Activated CD4-positive, alpha-beta memory T cell treated with anti-CD3 and anti-CD28 coated beads for 36 hours (primary cell): ENCODE data around the gene GALNT2. TPM values are rescaled to one million over a fixed set of nuclear protein-coding genes. Genes with fewer than 3 reads are reported as not detected.

ENCODE experiments used
- CTCF ChIA-PET: fragments of 350-600 bp; sonication (Branson Sonifier 250); formaldehyde crosslinking; loops from one replicate; lab custom pipeline; 2021; ENCODE audit warnings: antibody characterized with exemption, inconsistent platforms; lab: Charles Lee
- POLR2A ChIA-PET: fragments of 350-600 bp; sonication (Branson Sonifier 250); formaldehyde crosslinking; loops from one replicate; lab custom pipeline; 2021; ENCODE audit warnings: antibody characterized with exemption; lab: Charles Lee
- DNase-seq: peaks from one replicate; pipeline ENCODE4 v3.0.0-alpha.2; 2020
- H3K27ac Mint-ChIP-seq: one replicate; pipeline ENCODE4 v1.8.0; 2021; ENCODE audit warnings: mixed read lengths
- H3K27me3 Mint-ChIP-seq: one replicate; pipeline ENCODE4 v1.8.0; 2021; ENCODE audit warnings: mixed read lengths
- H3K36me3 Mint-ChIP-seq: one replicate; pipeline ENCODE4 v1.8.0; 2021; ENCODE audit warnings: mixed read lengths
- H3K4me1 Mint-ChIP-seq: one replicate; pipeline ENCODE4 v1.8.0; 2021; ENCODE audit warnings: low read depth, mixed read lengths
- H3K4me3 Mint-ChIP-seq: one replicate; pipeline ENCODE4 v1.8.0; 2021; ENCODE audit warnings: mild to moderate bottlenecking, mixed read lengths
- H3K9me3 Mint-ChIP-seq: one replicate; pipeline ENCODE4 v1.8.0; 2021; ENCODE audit warnings: mixed read lengths
- intact Hi-C: fragments of 100-400 bp; cut with micrococcal nuclease; formaldehyde crosslinking; loops from one replicate; pipeline ENCODE4 v1.15.1; 2023
- total RNA-seq, 2 experiments: library from RNA; stranded (reverse); gene quantifications; one replicate each; pipeline ENCODE4 v1.2.3, GENCODE V29; 2021

The GALNT2 gene
- total RNA-seq, 2 experiments from 2014 or later, result 49.5 to 51.0 TPM

DNA sequence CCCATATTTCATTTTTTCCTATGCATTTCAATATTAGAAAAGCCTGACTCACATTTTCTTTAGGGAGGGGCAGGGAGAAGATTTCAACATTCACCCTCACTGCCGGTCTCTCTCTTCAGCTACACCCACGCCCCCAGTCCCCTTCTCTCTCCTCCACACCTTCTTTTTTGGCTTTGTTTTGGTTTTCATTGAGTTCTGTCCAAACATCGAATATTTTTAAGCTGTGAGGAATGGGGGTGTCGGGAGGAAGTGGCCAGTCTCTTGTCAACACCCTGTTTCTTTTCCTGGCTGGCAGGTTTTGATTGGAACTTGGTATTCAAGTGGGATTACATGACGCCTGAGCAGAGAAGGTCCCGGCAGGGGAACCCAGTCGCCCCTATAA lies 181.8 kb downstream of the GALNT2 start:
- intact Hi-C loops, result no loop called here
- Mint-ChIP-seq H3K4me1 (peaks cover 15% of the 10 kb centered on the region), H3K4me3 (no peak overlapping the region), H3K9me3 (no peaks in the 10 kb centered on the region), H3K36me3 (peaks cover 45% of the 10 kb centered on the region), H3K27ac (no peak overlapping the region), H3K27me3 (no peaks in the 10 kb centered on the region)
- ChIA-PET CTCF (no interaction called here), POLR2A (interaction anchor here (1.1 kb wide), 1 partner anchor 39 kb away, joined by 3 read pairs; no protein-coding TSS in a partner anchor)
- no peak for DNase-seq

DNA sequence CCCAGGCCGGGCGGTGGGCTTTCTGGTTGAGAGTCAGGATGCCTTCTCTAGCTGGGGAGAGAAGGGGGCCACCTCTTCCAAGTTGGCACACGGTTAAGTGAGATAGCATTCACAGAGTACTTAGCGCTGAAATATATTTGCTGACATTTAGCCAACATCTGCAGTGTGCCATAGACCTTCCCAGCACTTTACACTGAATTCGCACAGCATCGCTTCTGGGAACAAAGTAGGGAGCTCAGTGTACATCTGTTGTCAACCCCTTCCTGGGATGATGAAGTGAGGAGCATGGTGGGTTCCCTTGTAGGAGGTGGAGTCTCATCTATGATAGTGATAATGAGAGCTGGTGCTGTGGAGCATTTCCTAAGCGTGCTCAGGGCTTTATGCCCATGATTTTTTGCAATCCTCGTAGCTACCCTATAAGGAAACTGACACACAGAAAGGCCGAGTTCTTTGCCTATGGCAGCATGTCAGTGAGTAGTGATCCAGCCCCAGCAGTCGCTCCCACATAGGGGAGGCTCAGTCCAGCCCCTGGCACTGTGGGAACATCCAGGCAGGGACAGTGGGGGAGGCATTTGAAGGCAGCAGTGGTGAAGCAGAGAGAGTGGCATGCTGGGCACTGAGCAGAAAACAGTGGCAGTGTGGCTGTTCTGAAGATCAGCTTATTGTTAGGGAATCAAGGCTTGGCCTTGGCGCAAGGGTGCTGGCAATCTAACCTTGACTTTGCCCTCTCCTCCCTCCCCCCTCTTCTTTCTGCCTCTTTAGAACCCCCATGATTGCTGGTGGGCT lies 182.8 kb downstream of the GALNT2 start:
- peaks cover 47% of the 10 kb centered on the region for H3K36me3 Mint-ChIP-seq
- intact Hi-C loops, result no loop called here
- no peak overlapping the region for H3K27ac Mint-ChIP-seq
- no peaks in the 10 kb centered on the region for H3K9me3 Mint-ChIP-seq
- H3K4me3 Mint-ChIP-seq, result no peak overlapping the region
- H3K4me1 Mint-ChIP-seq, result peaks cover 14% of the 10 kb centered on the region
- H3K27me3 Mint-ChIP-seq, result no peaks in the 10 kb centered on the region
- DNase-seq, result no peak
- ChIA-PET POLR2A (interaction anchor here (1.1 kb wide), 1 partner anchor 40 kb away, joined by 3 read pairs; no protein-coding TSS in a partner anchor), CTCF (no interaction called here)

DNA sequence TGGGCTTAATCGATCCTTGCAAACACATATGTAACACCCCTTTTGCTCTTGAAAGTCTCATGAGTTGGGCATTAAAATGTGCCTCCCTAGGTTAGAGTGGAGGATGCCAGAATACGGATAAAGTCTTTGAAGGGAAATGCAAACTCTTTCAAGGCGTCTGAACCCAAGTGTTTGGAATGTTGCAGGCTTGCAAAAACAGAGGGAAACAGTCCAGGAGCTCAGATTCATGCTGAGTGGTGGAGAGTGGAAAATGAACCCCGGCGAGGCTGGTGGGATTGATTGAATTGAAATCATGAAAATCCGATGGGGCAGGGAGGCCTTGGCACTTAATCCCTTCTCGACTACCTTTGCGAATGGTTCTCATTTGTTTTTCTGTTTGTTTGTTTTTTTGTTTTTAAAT lies 183.6 kb downstream of the GALNT2 start:
- DNase-seq, result no peak
- Mint-ChIP-seq H3K4me1 (peaks cover 14% of the 10 kb centered on the region), H3K4me3 (no peak overlapping the region), H3K36me3 (peaks cover 50% of the 10 kb centered on the region), H3K27me3 (no peaks in the 10 kb centered on the region), H3K9me3 (no peaks in the 10 kb centered on the region), H3K27ac (no peak overlapping the region)
- POLR2A ChIA-PET, result no interaction called here
- intact Hi-C loops, result no loop called here
- CTCF ChIA-PET, result no interaction called here

DNA sequence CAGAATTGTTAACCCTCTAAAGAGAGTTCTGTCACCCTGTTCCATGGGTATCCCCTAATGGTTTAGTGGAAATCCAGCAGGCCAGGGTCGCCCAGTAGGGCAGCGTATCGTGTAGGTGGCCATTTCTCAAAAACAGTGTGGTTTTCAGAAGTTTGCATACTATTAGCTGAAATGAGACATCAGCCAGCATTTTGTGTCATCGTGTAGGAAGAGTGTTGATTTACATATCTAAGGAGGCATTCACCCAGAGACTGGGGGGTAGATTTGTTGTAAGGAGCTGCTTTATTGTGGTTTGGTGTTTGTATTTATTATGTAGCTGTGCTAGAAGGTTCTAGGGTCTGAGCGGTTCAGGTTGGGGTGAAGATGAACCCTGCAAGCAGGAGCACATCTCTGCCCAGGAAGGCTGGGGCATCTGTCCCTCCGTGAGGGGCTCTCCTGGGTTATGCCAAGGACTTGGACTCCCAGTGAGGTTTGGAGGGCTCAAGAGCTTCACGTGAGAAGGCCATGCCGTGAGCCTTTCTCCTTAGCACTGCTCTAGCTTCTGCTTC lies 184.7 kb downstream of the GALNT2 start:
- H3K4me1 Mint-ChIP-seq, result peaks cover 14% of the 10 kb centered on the region
- CTCF ChIA-PET, result interaction anchor here (0.8 kb wide), 1 partner anchor 10 kb away, joined by 3 read pairs; no protein-coding TSS in a partner anchor
- POLR2A ChIA-PET, result no interaction called here
- no peak overlapping the region for H3K4me3 Mint-ChIP-seq
- no peaks in the 10 kb centered on the region for H3K9me3 Mint-ChIP-seq
- peak overlapping the region; percentile 52 for H3K27ac Mint-ChIP-seq
- DNase-seq, result peak; percentile 52
- H3K36me3 Mint-ChIP-seq, result peaks cover 45% of the 10 kb centered on the region
- H3K27me3 Mint-ChIP-seq, result no peaks in the 10 kb centered on the region
- intact Hi-C loops, result no loop called here

DNA sequence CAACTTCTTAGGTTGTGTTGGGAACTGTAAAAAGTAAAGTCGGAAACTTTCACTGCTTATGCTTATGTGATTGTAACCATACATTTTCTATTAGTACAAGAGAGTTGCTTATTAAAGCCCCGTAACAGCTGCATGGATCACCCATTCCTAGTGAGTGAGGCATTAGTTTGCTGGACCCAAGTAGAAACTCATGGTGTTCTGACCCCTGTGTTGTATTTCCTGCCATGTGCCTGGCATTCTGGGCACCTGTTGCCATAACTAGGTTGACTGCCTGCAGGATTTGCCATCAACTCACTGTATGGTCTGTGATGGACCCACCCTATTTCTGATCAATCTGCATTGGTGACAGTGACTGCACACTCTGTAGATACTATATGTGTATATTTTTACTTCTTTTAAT lies 186.1 kb downstream of the GALNT2 start:
- H3K27ac Mint-ChIP-seq, result no peak overlapping the region
- H3K4me3 Mint-ChIP-seq, result no peak overlapping the region
- no peaks in the 10 kb centered on the region for H3K27me3 Mint-ChIP-seq
- no peak for DNase-seq
- peaks cover 47% of the 10 kb centered on the region for H3K36me3 Mint-ChIP-seq
- intact Hi-C loops, result no loop called here
- ChIA-PET CTCF (no interaction called here), POLR2A (no interaction called here)
- H3K4me1 Mint-ChIP-seq, result peaks cover 14% of the 10 kb centered on the region
- H3K9me3 Mint-ChIP-seq, result no peaks in the 10 kb centered on the region

DNA sequence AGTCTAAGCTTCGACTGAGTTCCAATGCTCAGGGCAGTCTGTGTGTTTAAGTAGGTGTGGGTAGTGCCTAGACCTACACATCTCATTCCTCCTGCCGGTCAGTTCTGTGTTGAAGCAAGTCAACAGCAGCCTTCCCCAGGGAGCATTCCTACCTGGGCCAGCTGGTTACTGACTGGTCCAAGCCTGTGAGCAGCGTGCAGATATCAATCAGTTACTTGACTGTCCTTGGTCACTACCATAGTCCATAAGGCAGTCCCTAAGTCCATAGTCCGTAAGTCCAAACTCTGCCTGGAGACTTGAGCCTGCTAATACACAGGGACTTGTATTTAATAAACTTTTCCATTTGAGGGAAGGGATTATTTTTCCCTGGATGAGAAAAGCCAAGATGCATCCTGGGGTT lies 187.2 kb downstream of the GALNT2 start:
- intact Hi-C loops, result no loop called here
- CTCF ChIA-PET, result interaction anchor here (0.6 kb wide), 1 partner anchor 151 kb away, joined by 3 read pairs; no protein-coding TSS in a partner anchor
- no peak overlapping the region for H3K4me3 Mint-ChIP-seq
- H3K4me1 Mint-ChIP-seq, result peaks cover 14% of the 10 kb centered on the region
- H3K9me3 Mint-ChIP-seq, result no peaks in the 10 kb centered on the region
- no peaks in the 10 kb centered on the region for H3K27me3 Mint-ChIP-seq
- POLR2A ChIA-PET, result no interaction called here
- DNase-seq, result no peak
- peaks cover 47% of the 10 kb centered on the region for H3K36me3 Mint-ChIP-seq
- no peak overlapping the region for H3K27ac Mint-ChIP-seq

DNA sequence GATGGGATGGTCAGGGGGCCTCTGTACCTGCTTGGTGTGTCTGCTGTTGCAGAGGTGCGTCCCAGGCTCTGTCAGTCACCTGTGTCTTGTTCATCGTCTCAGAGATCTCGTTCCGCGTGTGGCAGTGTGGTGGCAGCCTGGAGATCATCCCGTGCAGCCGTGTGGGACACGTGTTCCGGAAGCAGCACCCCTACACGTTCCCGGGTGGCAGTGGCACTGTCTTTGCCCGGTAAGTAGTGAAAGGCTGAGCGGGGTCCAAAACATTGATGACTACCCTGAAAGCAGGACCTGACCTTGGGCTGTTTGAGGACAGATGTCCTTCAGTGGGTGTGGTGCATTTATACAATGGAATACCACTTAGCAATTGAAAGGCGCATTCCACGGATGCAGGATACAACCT lies 188.1 kb downstream of the GALNT2 start:
- POLR2A ChIA-PET, result no interaction called here

DNA sequence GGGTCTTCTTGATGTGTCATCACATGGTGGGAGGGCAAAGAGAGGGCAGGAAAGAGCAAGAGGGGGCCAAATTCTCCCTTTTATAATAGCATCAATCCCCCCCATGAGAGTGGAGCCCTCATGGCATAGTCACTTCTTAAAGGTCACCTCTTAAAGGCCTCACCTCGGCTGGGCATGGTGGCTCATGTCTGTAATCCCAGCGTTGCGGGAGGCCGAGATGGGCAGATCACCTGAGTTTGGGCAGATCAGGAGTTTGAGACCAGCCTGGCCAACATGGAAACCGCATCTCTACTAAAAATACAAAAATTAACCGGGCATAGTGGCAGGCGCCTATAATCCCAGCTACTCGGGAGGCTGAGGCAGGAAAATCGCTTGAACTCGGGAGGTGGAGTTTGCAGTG lies 189.0 kb downstream of the GALNT2 start:
- peaks cover 12% of the 10 kb centered on the region for H3K4me1 Mint-ChIP-seq
- no peaks in the 10 kb centered on the region for H3K9me3 Mint-ChIP-seq
- CTCF ChIA-PET, result no interaction called here

More for the DNA sequence above, 188.1 kb downstream of the GALNT2 start:
- Mint-ChIP-seq H3K27me3 (no peaks in the 10 kb centered on the region), H3K4me3 (no peak overlapping the region), H3K27ac (no peak overlapping the region), H3K36me3 (peaks cover 49% of the 10 kb centered on the region), H3K9me3 (no peaks in the 10 kb centered on the region), H3K4me1 (peaks cover 14% of the 10 kb centered on the region)
- intact Hi-C loops, result no loop called here
- no peak for DNase-seq
- CTCF ChIA-PET, result no interaction called here

DNA sequence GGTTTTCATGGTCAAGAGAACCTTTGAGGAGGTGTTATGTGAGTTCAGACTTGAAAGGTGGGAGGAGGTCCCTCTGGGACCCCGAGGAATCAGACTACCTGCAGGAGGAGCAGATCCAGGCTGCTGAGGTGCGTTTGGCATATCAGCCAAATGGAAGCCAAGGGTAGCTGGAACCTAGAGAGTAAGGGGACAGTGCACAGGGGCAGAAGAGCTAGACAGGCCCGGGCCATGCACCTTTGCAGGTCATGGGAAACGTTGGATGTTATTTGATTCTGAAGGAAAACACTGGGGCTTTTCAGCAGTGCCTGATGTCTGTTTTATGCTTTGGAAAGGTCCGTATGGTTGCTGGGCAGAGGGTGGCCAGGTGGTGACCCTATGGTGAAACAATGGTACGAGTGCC lies 189.9 kb downstream of the GALNT2 start:
- Mint-ChIP-seq H3K27me3 (no peaks in the 10 kb centered on the region), H3K4me1 (peaks cover 3% of the 10 kb centered on the region), H3K36me3 (peaks cover 38% of the 10 kb centered on the region), H3K27ac (no peak overlapping the region), H3K9me3 (no peaks in the 10 kb centered on the region), H3K4me3 (no peak overlapping the region)
- intact Hi-C loops, result no loop called here
- CTCF ChIA-PET, result interaction anchor here (0.5 kb wide), 1 partner anchor 376 kb away, joined by 3 read pairs; no protein-coding TSS in a partner anchor
- no peak for DNase-seq
- POLR2A ChIA-PET, result no interaction called here

More for the DNA sequence above, 189.0 kb downstream of the GALNT2 start:
- Mint-ChIP-seq H3K27me3 (no peaks in the 10 kb centered on the region), H3K36me3 (peaks cover 44% of the 10 kb centered on the region), H3K4me3 (no peak overlapping the region), H3K27ac (no peak overlapping the region)
- POLR2A ChIA-PET, result no interaction called here
- DNase-seq, result no peak
- intact Hi-C loops, result no loop called here

DNA sequence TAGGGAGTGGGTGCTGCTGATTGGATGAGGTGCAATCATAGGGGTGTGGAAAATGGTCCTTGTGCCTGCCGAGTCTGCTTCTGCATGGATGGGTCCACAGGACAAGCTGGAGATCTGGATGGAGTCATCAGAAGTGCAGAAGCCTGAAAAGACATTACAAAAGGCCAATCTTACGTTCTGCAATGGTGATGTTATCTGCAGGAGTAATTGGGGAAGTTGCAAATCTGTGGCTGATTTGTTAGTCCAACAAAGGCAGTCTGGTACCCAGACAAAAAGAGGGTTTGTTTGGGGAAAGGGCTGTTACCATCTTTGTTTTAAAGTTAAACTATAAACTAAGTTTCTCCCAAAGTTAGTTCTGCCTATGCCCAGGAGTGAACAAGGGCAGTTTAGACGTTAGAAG lies 192.6 kb downstream of the GALNT2 start:
- intact Hi-C loops, result no loop called here
- Mint-ChIP-seq H3K36me3 (peaks cover 37% of the 10 kb centered on the region), H3K27me3 (no peaks in the 10 kb centered on the region), H3K4me3 (no peak overlapping the region), H3K27ac (no peak overlapping the region), H3K9me3 (no peaks in the 10 kb centered on the region), H3K4me1 (no peaks in the 10 kb centered on the region)
- ChIA-PET CTCF (no interaction called here), POLR2A (no interaction called here)
- DNase-seq, result no peak

DNA sequence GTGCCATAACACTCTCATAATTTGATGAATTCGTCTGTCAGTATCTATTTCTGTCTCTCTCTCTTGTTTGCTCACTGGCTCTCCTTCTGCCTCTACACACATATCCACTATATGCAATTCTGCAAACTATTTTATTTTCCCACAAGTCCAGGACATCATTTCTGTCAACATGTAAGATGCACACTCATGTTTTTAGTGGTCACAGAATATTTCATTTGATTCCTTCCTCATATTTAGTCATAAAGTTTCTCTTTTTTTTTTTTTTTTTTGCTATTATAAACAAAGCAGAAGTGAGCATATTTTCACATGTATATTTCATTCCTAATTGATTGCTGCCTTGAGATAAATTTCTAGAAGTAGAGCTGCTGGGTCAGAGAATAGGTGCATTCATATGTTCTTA lies 193.8 kb downstream of the GALNT2 start:
- H3K27me3 Mint-ChIP-seq, result no peaks in the 10 kb centered on the region
- no peak overlapping the region for H3K4me3 Mint-ChIP-seq
- H3K36me3 Mint-ChIP-seq, result peaks cover 33% of the 10 kb centered on the region
- POLR2A ChIA-PET, result interaction anchor here (1.2 kb wide), 1 partner anchor 99 kb away, joined by 3 read pairs; no protein-coding TSS in a partner anchor
- H3K4me1 Mint-ChIP-seq, result no peaks in the 10 kb centered on the region
- no peaks in the 10 kb centered on the region for H3K9me3 Mint-ChIP-seq
- CTCF ChIA-PET, result no interaction called here
- intact Hi-C loops, result no loop called here
- H3K27ac Mint-ChIP-seq, result no peak overlapping the region
- no peak for DNase-seq

DNA sequence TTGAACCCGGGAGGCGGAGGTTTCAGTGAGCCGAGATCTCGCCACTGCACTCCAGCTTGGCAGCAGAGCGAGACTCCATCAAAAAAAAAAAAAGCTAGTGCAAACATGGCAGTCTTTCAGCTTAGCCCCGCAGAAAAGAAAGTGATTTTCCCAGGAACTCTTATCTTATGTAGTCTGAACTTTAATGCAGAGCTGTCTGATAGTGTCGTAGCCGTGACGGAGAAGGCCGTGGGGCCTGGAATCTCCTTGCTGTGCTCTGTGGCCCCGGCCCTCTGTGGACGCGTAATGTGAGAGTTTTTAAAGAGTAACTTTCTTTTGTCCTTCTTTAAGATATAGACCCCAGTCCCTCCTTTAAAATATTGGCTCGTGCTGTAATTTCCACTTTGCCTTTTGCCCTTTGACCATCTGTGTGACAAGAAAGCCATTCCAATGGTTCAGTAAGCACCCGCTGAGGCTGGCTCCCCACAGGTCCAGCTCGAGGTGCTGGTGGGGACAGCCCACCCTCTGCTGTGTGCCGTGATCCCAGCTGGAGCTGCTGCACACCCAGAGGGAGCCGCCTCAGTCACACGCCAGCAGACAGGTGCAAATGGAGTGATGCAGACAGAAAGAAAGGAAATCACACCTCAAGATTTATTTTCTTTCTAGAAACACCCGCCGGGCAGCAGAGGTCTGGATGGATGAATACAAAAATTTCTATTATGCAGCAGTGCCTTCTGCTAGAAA lies 195.1 kb downstream of the GALNT2 start:
- no peaks in the 10 kb centered on the region for H3K27me3 Mint-ChIP-seq
- no peaks in the 10 kb centered on the region for H3K9me3 Mint-ChIP-seq
- POLR2A ChIA-PET, result no interaction called here
- DNase-seq, result no peak
- intact Hi-C loops, result no loop called here
- no peaks in the 10 kb centered on the region for H3K4me1 Mint-ChIP-seq
- H3K36me3 Mint-ChIP-seq, result peaks cover 36% of the 10 kb centered on the region
- CTCF ChIA-PET, result no interaction called here
- no peak overlapping the region for H3K4me3 Mint-ChIP-seq
- no peak overlapping the region for H3K27ac Mint-ChIP-seq
